Smooth muscle cell of the pulmonary artery (primary cell): ENCODE results near the gene RFNG. TPM values are rescaled to one million over a fixed set of nuclear protein-coding genes. Genes with fewer than 3 reads are reported as not detected.

Experiments
- total RNA-seq: library from RNA; depleted of rRNA; stranded (reverse); fragments of >200 nt; gene quantifications from 2 replicates; pipeline ENCODE4 v1.2.3, GENCODE V29; 2014

The RFNG gene
- 54.0 and 89.8 TPM in 2 replicates for total RNA-seq

GRCh38 chr17:82051776-82052637 lies at the start of gene RFNG, which contains the start of gene GPS1:
RFNG (minus strand) TSS chr17:82051811; CDS start chr17:82051766, 45 bp downstream.
GPS1 (plus strand) TSS chr17:82051898; CDS start chr17:82051932, 34 bp downstream.

GRCh38 chr17:82098169-82098938 lies 46.7 kb upstream of the RFNG start, which contains the start of gene FASN:
FASN (minus strand) TSS chr17:82098236; CDS start chr17:82096445, 1,791 bp downstream.

GRCh38 chr17:82065638-82066303 lies 14.2 kb upstream of the RFNG start, which contains the start of gene DUS1L:
DUS1L (minus strand) TSS chr17:82065804; CDS start chr17:82065059, 745 bp downstream.

GRCh38 chr17:82037092-82037888 lies 14.3 kb downstream of the RFNG start, which contains the start of gene DCXR:
DCXR (minus strand) TSS chr17:82037697; CDS start chr17:82037682, 15 bp downstream.

GRCh38 chr17:82031303-82031884 lies 20.2 kb downstream of the RFNG start, which contains the start of gene RAC3:
RAC3 (plus strand) TSS chr17:82031678; CDS start chr17:82031762, 84 bp downstream.

GRCh38 chr17:82022981-82023446 lies 28.6 kb downstream of the RFNG start, which contains the start of gene LRRC45:
LRRC45 (plus strand) TSS chr17:82023305; CDS start chr17:82023644, 339 bp downstream.

GRCh38 chr17:82022310-82022980 lies 29.2 kb downstream of the RFNG start, which contains the start of gene CENPX:
CENPX (minus strand) TSS chr17:82022878; CDS start chr17:82022861, 17 bp downstream.

Other genes with a start within 250 kb of the RFNG start
- not detected in 2 replicates for gene GCGR, start 247.7 kb downstream of the RFNG start, total RNA-seq
- gene MCRIP1, start 218.5 kb downstream of the RFNG start, total RNA-seq: 122 and 125 TPM in 2 replicates
- not detected in 2 replicates for gene PPP1R27, start 216.8 kb downstream of the RFNG start, total RNA-seq
- gene P4HB, start 191.3 kb downstream of the RFNG start, total RNA-seq: 3,676 and 4,428 TPM in 2 replicates
- gene ARHGDIA, start 180.5 kb downstream of the RFNG start, total RNA-seq: 216 and 298 TPM in 2 replicates
- gene ALYREF, start 160.2 kb downstream of the RFNG start, total RNA-seq: 64.1 and 80.7 TPM in 2 replicates
- gene ANAPC11, start 160.1 kb downstream of the RFNG start, total RNA-seq: 106 TPM in 2 replicates
- gene NPB, start 149.6 kb downstream of the RFNG start, total RNA-seq: 0.39 and 0.92 TPM in 2 replicates
- gene PCYT2, start 140.4 kb downstream of the RFNG start, total RNA-seq: 29.5 and 50.7 TPM in 2 replicates
- 12.8 and 20.4 TPM in 2 replicates for gene SIRT7, start 133.6 kb downstream of the RFNG start, total RNA-seq
- 21.5 and 38.8 TPM in 2 replicates for gene MAFG, start 124.1 kb downstream of the RFNG start, total RNA-seq
- 140 and 202 TPM in 2 replicates for gene PYCR1, start 114.5 kb downstream of the RFNG start, total RNA-seq
- not detected in 2 replicates for gene MYADML2, start 104.6 kb downstream of the RFNG start, total RNA-seq
- 0.13 TPM in 1 of 2 replicates, not detected in the other for gene NOTUM, start 90.6 kb downstream of the RFNG start, total RNA-seq
- 19.7 and 31.8 TPM in 2 replicates for gene ASPSCR1, start 74.2 kb downstream of the RFNG start, total RNA-seq
- 10.2 and 12.8 TPM in 2 replicates for gene CENPX, start 28.9 kb downstream of the RFNG start, total RNA-seq
- 8.5 and 10.1 TPM in 2 replicates for gene LRRC45, start 28.5 kb downstream of the RFNG start, total RNA-seq
- gene RAC3, start 20.1 kb downstream of the RFNG start, total RNA-seq: 4.6 and 11.7 TPM in 2 replicates
- 25.3 and 37.0 TPM in 2 replicates for gene DCXR, start 14.1 kb downstream of the RFNG start, total RNA-seq
- 75.1 and 103 TPM in 2 replicates for gene GPS1, start 87 bp upstream of the RFNG start, total RNA-seq
- 38.6 and 57.9 TPM in 2 replicates for gene DUS1L, start 14.0 kb upstream of the RFNG start, total RNA-seq
- 126 and 301 TPM in 2 replicates for gene FASN, start 46.4 kb upstream of the RFNG start, total RNA-seq
- 14.5 and 18.1 TPM in 2 replicates for gene CCDC57, start 161.0 kb upstream of the RFNG start, total RNA-seq
- 445 and 707 TPM in 2 replicates for gene SLC16A3, start 177.2 kb upstream of the RFNG start, total RNA-seq
- 55.1 and 77.7 TPM in 2 replicates for gene CSNK1D, start 221.9 kb upstream of the RFNG start, total RNA-seq